HepG2 (cell line): ENCODE measurements around the gene DAZAP1. TPM values are rescaled to one million over a fixed set of nuclear protein-coding genes. Genes with fewer than 3 reads are reported as not detected.

Experiments
- ATAC-seq: fragments of 200-7000 bp; cut with Tn5 transposase; 3 replicates; pipeline ENCODE4 v1.9.1; 2020; ENCODE audit warnings: mild to moderate bottlenecking, moderate library complexity
- BruUV-seq: library from RNA; stranded (reverse); fragments of 400-500 nt; replicated peaks from 2 replicates; lab custom pipeline; 2021; lab: Mats Ljungman, UMichigan
- CTCF ChIA-PET: fragments of 300-600 bp; formaldehyde crosslinking; extraction: SDS; loops from one replicate; lab custom pipeline; 2021; ENCODE audit warnings: low total read pairs, inconsistent platforms, low intra/inter-chr PET ratio; lab: Yijun Ruan, JAX
- POLR2A ChIA-PET: fragments of 350-600 bp; sonication (Branson Sonifier 250); formaldehyde crosslinking; loops from one replicate; lab custom pipeline; 2020; ENCODE audit warnings: antibody characterized with exemption, inconsistent platforms; lab: Yijun Ruan, JAX
- DNase-seq: peaks from one replicate; pipeline ENCODE4 v3.0.0-alpha.2; 2015; ENCODE audit warnings: low spot score
- FAIRE-seq: peaks from 3 replicates; lab custom pipeline; 2011; peaks lifted over from hg19 to GRCh38; lab: Jason Lieb, UNC
- H2AFZ ChIP-seq: one replicate; pipeline ENCODE4 v1.6.1; 2011; ENCODE audit warnings: low read length, inconsistent platforms
- H3K27ac ChIP-seq: fragments of 300-600 bp; 3 replicates; pipeline ENCODE4 v1.8.0; 2011; ENCODE audit warnings: mixed run types, mild to moderate bottlenecking, mixed read lengths, low read length, inconsistent platforms; ENCODE audit not compliant: insufficient read depth; ENCODE audit errors: extremely low read length
- H3K27me3 ChIP-seq, 2 experiments: fragments of 200-600 bp in 1 of 2; 2 replicates in 1 of 2; 3 replicates in 1 of 2; pipeline versions ENCODE4 v1.6.0 to v1.8.0; 2011; ENCODE audit warnings: low read length in 2 of 2, mild to moderate bottlenecking in 2 of 2, moderate library complexity in 2 of 2, inconsistent platforms in 1 of 2; ENCODE audit not compliant: insufficient read depth in 2 of 2, control insufficient read depth in 1 of 2
- H3K36me3 ChIP-seq, 2 experiments: fragments of 200-600 bp in 1 of 2; replicated peaks in 1 of 2; 2 replicates in 1 of 2; 3 replicates in 1 of 2; pipeline versions ENCODE4 v1.5.1 to v1.8.0; 2011; ENCODE audit warnings: low read length in 2 of 2, inconsistent platforms in 1 of 2; ENCODE audit not compliant: insufficient read depth in 2 of 2, control insufficient read depth in 1 of 2
- H3K4me1 ChIP-seq: 2 replicates; pipeline ENCODE4 v1.5.1; 2012; ENCODE audit warnings: low read length, inconsistent platforms; ENCODE audit not compliant: insufficient read depth
- H3K4me2 ChIP-seq: 2 replicates; pipeline ENCODE4 v1.6.0; 2011; ENCODE audit warnings: low read depth, low read length, inconsistent platforms
- H3K4me3 ChIP-seq, 3 experiments: fragments of 200-600 bp in 1 of 3; sonication (generic), shearing (Covaris generic) in 1 of 3; replicated peaks in 1 of 3; 2 replicates each; pipeline ENCODE4 v1.5.1; 2011 to 2016; ENCODE audit warnings: low read length in 3 of 3, inconsistent platforms in 2 of 3, low read depth in 2 of 3, mild to moderate bottlenecking in 2 of 3, control low read depth in 1 of 3, mixed read lengths in 1 of 3; ENCODE audit not compliant: insufficient read depth in 1 of 3
- H3K79me2 ChIP-seq: one replicate; pipeline ENCODE4 v1.6.1; 2011; ENCODE audit warnings: low read length, inconsistent platforms; ENCODE audit not compliant: insufficient read depth
- H3K9ac ChIP-seq: 2 replicates; pipeline ENCODE4 v1.6.0; 2011; ENCODE audit warnings: mild to moderate bottlenecking, low read depth, low read length, inconsistent platforms; ENCODE audit not compliant: insufficient read depth
- H3K9me3 ChIP-seq: 2 replicates; pipeline ENCODE4 v1.5.1; 2012; ENCODE audit warnings: mild to moderate bottlenecking, low read length
- H4K20me1 ChIP-seq: 2 replicates; pipeline ENCODE4 v1.6.0; 2011; ENCODE audit warnings: inconsistent platforms, mild to moderate bottlenecking, low read length, moderate library complexity; ENCODE audit not compliant: insufficient read depth
- HOXA5 ChIP-seq: sonication (generic); formaldehyde crosslinking; IDR thresholded peaks from 2 replicates; pipeline ENCODE4 v1.4.0; 2020; ENCODE audit warnings: missing genetic modification reagents
- MYNN ChIP-seq: sonication (generic); formaldehyde crosslinking; IDR thresholded peaks from 2 replicates; pipeline ENCODE4 v1.4.0; 2020; ENCODE audit warnings: mild to moderate bottlenecking, low read depth, missing genetic modification reagents
- NFYC ChIP-seq: IDR thresholded peaks from 2 replicates; pipeline ENCODE4 v1.6.1; 2016; ENCODE audit warnings: missing genetic modification reagents, missing compliant biosample characterization
- PAXIP1 ChIP-seq: sonication (generic); formaldehyde crosslinking; conservative IDR thresholded peaks from 2 replicates; pipeline ENCODE4 v1.4.0; 2020; ENCODE audit warnings: mild to moderate bottlenecking, missing genetic modification reagents, moderate library complexity
- POLR2AphosphoS2 ChIP-seq: IDR thresholded peaks from 2 replicates; pipeline ENCODE4 v1.6.1; 2011; ENCODE audit warnings: low read depth, low read length, improper control_type of control experiment
- RBM39 ChIP-seq: fragments of 200-400 bp; formaldehyde crosslinking; IDR thresholded peaks from one replicate; pipeline ENCODE4 v1.6.1; 2018; ENCODE audit warnings: antibody characterized with exemption, mild to moderate bottlenecking, low read depth, low read length; ENCODE audit not compliant: poor library complexity, severe bottlenecking
- SAP130 ChIP-seq: IDR thresholded peaks from 2 replicates; pipeline ENCODE4 v1.6.1; 2016; ENCODE audit warnings: low read depth
- SP5 ChIP-seq: IDR thresholded peaks from 2 replicates; pipeline ENCODE4 v1.6.1; 2016; ENCODE audit warnings: low read depth, borderline replicate concordance
- ZBTB38 ChIP-seq: sonication (generic); formaldehyde crosslinking; IDR thresholded peaks from 2 replicates; pipeline ENCODE4 v1.5.1; 2020; ENCODE audit warnings: mild to moderate bottlenecking, missing genetic modification reagents
- ZC3H4 ChIP-seq: sonication (generic); formaldehyde crosslinking; IDR thresholded peaks from 2 replicates; pipeline ENCODE4 v1.4.0; 2020; ENCODE audit warnings: missing genetic modification reagents, borderline replicate concordance
- ZNF17 ChIP-seq: sonication (generic); formaldehyde crosslinking; IDR thresholded peaks from 2 replicates; pipeline ENCODE4 v1.5.0; 2020; ENCODE audit warnings: mild to moderate bottlenecking, missing genetic modification reagents
- ZNF446 ChIP-seq: sonication (generic); formaldehyde crosslinking; IDR thresholded peaks from 2 replicates; pipeline ENCODE4 v1.5.0; 2020; ENCODE audit warnings: mild to moderate bottlenecking, missing genetic modification reagents
- ZNF746 ChIP-seq: sonication (generic); formaldehyde crosslinking; IDR thresholded peaks from 2 replicates; pipeline ENCODE4 v1.8.0; 2022; ENCODE audit warnings: mild to moderate bottlenecking, missing genetic modification reagents
- ZNF768 ChIP-seq: sonication (generic); formaldehyde crosslinking; IDR thresholded peaks from 2 replicates; pipeline ENCODE4 v1.4.0; 2020; ENCODE audit warnings: missing genetic modification reagents
- WGBS: methylation state at CpG from one replicate; pipeline ENCODE4 v1.1.6; 2017; ENCODE audit warnings: low lambda C conversion rate; 5-methylcytosine and 5-hydroxymethylcytosine counted together
- in situ Hi-C: cut with HindIII; loops from 2 replicates; pipeline ENCODE4 v1.10.0; 2017; ENCODE audit warnings: low pct_unique_long_range_greater_than_20kb; ENCODE audit not compliant: extremely low pct_ligation_motif_present
- intact Hi-C: fragments of 100-400 bp; cut with micrococcal nuclease; formaldehyde crosslinking; loops from one replicate; pipeline ENCODE4 v1.10.0; 2022; ENCODE audit not compliant: unreplicated experiment
- polyA plus RNA-seq, 8 experiments: library from polyadenylated mRNA; depleted of rRNA in 3 of 8; stranded (reverse) in 7 of 8; unstranded in 1 of 8; fragments of >200 nt; fragmentation: Illumina TruSeq in 4 of 8; extraction: Trizol in 4 of 8; gene quantifications; 2 replicates each; pipeline versions ENCODE4 v1.2.1 to v1.2.3, GENCODE V29; 2011 to 2016; ENCODE audit warnings: low read depth in 4 of 8, missing spikeins in 1 of 8, mixed read lengths in 1 of 8; ENCODE audit not compliant: insufficient read depth in 1 of 8
- total RNA-seq, 5 experiments: library from RNA; depleted of rRNA; stranded (reverse); fragments of >200 nt; fragmentation: Illumina TruSeq; extraction: Trizol; gene quantifications; 2 replicates each; pipeline ENCODE4 v1.2.3, GENCODE V29; 2016; ENCODE audit warnings: low read depth in 1 of 5
- TF ChIP-seq, protein P1 (sequence below): sonication (generic); formaldehyde crosslinking; IDR thresholded peaks from 2 replicates; pipeline ENCODE4 v1.4.0; 2020; ENCODE audit warnings: missing genetic modification reagents, borderline replicate concordance
- TF ChIP-seq, protein P2 (sequence below): sonication (generic); formaldehyde crosslinking; IDR thresholded peaks from 2 replicates; pipeline ENCODE4 v1.5.0; 2020; ENCODE audit warnings: missing genetic modification reagents

The DAZAP1 gene
- total and polyA plus RNA-seq, 2 of the 13 experiments (the other 11 are each of a cell fraction or from before 2014, with no cell fraction given) = 63.3 to 79.2 TPM

GRCh38 chr19:1370579-1371361 is 36.6 kb upstream of the DAZAP1 start (continued):
- no peak for TF ChIP-seq SAP130 (CRISPR knock-in tag)
- TF ChIP-seq PAXIP1 (CRISPR knock-in tag) = no peak
- TF ChIP-seq, protein P1, sequence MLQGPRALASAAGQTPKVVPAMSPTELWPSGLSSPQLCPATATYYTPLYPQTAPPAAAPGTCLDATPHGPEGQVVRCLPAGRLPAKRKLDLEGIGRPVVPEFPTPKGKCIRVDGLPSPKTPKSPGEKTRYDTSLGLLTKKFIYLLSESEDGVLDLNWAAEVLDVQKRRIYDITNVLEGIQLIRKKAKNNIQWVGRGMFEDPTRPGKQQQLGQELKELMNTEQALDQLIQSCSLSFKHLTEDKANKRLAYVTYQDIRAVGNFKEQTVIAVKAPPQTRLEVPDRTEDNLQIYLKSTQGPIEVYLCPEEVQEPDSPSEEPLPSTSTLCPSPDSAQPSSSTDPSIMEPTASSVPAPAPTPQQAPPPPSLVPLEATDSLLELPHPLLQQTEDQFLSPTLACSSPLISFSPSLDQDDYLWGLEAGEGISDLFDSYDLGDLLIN (CRISPR knock-in tag) = no peak
- TF ChIP-seq NFYC (CRISPR knock-in tag) = no peak
- no peak for TF ChIP-seq ZC3H4 (CRISPR knock-in tag)

DNA sequence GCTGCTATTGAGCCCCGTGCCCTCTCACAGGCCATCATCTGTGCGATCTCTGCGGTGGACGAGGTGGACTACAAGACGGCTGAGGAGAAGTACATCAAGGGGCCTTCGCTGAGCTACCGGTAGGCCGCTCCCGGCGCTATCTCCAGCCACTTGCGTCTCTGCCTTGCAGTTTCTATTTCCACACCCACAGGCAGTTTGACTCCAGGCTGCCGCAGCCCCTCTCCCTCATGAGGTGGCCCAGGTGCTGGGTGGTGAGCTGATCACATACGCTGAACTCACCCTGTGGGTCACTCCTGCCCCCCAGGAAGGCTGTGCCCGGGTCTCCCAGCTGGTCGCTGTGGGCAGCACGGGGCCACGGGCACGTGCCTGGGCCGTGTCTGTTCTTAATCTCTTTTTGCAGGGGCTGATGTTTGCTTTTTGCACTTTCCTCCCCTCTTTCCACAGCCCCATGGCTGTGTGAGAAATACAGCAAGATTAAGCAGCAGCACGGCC is 34.3 kb upstream of the DAZAP1 start:
- no peaks in the 10 kb centered on the region for H4K20me1 ChIP-seq
- FAIRE-seq = no peak
- H3K9ac ChIP-seq = peak overlapping the region; percentile 58
- ChIA-PET CTCF (interaction anchor here (3.0 kb wide), 1 partner anchor 93 kb away, joined by 16 read pairs; no protein-coding TSS in a partner anchor), POLR2A (interaction anchor here (0.6 to 3.1 kb wide), 19 partner anchors 10 to 128 kb away, joined by 3 to 24 read pairs (median 8); partner anchors contain the start of genes CIRBP, EFNA2, FAM174C and NDUFS7)
- no peak for DNase-seq
- no peaks in the 10 kb centered on the region for H3K27me3 ChIP-seq
- peak; percentile 23 for ATAC-seq
- no peaks in the 10 kb centered on the region for H3K9me3 ChIP-seq
- no peak overlapping the region for H2AFZ ChIP-seq
- intact Hi-C loops (loop anchor here (5.0 kb wide), 1 partner anchor 56 kb away; no protein-coding TSS in a partner anchor), in situ Hi-C loops (loop anchor here (5.0 kb wide), 1 partner anchor 91 kb away; no protein-coding TSS in a partner anchor)
- no peaks in the 10 kb centered on the region for H3K79me2 ChIP-seq
- peak overlapping the region; percentile 80 for H3K4me2 ChIP-seq
- peak overlapping the region; percentile 91 for H3K27ac ChIP-seq
- peak overlapping the region in 2 of 3 experiments; percentile 5 to 65; a peak in 3 of 6 replicates for H3K4me3 ChIP-seq
- peaks cover 41% of the 10 kb centered on the region for H3K4me1 ChIP-seq
- BruUV-seq = TSS peak; percentile 47
- 9% methylated on average over 5 of the region's 20 CpGs for WGBS
- peaks cover 8% of the 10 kb centered on the region in 2 experiments for H3K36me3 ChIP-seq
- TF ChIP-seq, protein P2, sequence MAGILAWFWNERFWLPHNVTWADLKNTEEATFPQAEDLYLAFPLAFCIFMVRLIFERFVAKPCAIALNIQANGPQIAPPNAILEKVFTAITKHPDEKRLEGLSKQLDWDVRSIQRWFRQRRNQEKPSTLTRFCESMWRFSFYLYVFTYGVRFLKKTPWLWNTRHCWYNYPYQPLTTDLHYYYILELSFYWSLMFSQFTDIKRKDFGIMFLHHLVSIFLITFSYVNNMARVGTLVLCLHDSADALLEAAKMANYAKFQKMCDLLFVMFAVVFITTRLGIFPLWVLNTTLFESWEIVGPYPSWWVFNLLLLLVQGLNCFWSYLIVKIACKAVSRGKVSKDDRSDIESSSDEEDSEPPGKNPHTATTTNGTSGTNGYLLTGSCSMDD = no peak
- TF ChIP-seq MYNN (CRISPR knock-in tag) (no peak), SP5 (CRISPR knock-in tag) (no peak), RBM39 (peak; percentile 26), POLR2AphosphoS2 (no peak), ZNF17 (no peak), ZNF768 (peak; percentile 23; the same call in 1 of the 2 replicates), ZNF746 (CRISPR knock-in tag) (0 out of 2 replicates have a peak, but pooled peaks have one; percentile 33), ZBTB38 (CRISPR knock-in tag) (peak; percentile 93), HOXA5 (no peak), ZNF446 (CRISPR knock-in tag) (0 out of 2 replicates have a peak, but pooled peaks have one; percentile 18)
